Spleen (tissue), 7 donors: ENCODE results near the gene STXBP1.

Source experiments
- POLR2A ChIP-seq, 3 donors: fragments of 450-650 bp; IDR thresholded peaks; one replicate each; pipeline ENCODE4 v1.5.1; 2017; ENCODE audit warnings: antibody characterized with exemption in 3 of 3, mild to moderate bottlenecking in 1 of 3
- POLR2AphosphoS5 ChIP-seq, 3 donors: sonication (generic); formaldehyde crosslinking; IDR thresholded peaks; one replicate each; pipeline ENCODE4 v1.5.1; 2017; ENCODE audit warnings: antibody characterized with exemption in 3 of 3
- TF ChIP-seq, protein P1 (sequence below), 11 experiments: fragments of 200-600 bp in 7 of 11; fragments of 450-650 bp in 4 of 11; sonication (generic) in 4 of 11; IDR thresholded peaks in 8 of 11; conservative IDR thresholded peaks in 3 of 11; 1 replicate in 7 of 11; 2 replicates in 4 of 11; pipeline versions ENCODE4 v1.4.0 to v1.8.0; 2016 to 2021; ENCODE audit warnings: antibody characterized with exemption in 11 of 11, inconsistent platforms in 4 of 11, mild to moderate bottlenecking in 1 of 11
- donor health status: DM: no; HTN: no; CAD: no; lungs with moderate emphysema.
- donor health status: DM: no; HTN: no; CAD: no.
- donor health status: DM: no; HTN: no; CAD: no.

DNA sequence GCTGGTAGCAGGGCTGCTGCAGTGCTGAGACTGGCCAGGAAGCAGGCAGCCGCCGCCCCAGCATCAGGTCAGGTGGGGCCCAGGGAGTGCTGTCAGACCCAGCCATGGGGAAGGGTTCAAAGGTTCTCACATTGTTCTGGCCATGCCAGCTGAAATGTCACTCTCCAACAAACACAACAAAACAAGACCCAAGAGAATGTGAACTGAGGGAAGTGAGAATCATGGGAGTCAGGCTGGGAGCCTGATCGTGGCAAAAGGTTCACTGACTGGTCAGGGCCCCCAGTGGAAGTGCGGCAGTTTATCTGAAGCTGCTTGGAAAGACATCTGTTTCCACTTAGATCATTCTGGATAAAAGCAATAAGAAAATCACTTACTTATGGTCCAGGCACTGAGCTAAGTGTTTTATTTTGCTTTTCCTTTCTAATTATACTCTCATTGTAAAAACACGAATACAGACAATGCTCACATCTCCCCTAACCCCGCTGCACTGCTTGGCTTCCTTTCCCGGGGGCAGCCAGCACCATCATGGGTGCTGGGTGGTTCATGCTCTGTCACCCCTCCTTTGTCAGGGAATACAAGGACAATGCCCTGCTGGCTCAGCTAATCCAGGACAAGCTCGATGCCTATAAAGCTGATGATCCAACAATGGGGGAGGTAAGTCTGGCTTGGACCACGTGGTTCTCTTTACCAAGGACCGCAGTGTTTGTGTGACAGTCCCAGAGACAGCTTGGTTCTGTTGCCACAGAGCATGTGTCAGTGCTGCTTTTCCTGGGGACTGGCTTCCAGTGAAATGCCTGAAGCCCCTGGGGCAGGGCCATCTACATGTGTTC lies 52.8 kb downstream of the STXBP1 start:
- TF ChIP-seq, protein P1, sequence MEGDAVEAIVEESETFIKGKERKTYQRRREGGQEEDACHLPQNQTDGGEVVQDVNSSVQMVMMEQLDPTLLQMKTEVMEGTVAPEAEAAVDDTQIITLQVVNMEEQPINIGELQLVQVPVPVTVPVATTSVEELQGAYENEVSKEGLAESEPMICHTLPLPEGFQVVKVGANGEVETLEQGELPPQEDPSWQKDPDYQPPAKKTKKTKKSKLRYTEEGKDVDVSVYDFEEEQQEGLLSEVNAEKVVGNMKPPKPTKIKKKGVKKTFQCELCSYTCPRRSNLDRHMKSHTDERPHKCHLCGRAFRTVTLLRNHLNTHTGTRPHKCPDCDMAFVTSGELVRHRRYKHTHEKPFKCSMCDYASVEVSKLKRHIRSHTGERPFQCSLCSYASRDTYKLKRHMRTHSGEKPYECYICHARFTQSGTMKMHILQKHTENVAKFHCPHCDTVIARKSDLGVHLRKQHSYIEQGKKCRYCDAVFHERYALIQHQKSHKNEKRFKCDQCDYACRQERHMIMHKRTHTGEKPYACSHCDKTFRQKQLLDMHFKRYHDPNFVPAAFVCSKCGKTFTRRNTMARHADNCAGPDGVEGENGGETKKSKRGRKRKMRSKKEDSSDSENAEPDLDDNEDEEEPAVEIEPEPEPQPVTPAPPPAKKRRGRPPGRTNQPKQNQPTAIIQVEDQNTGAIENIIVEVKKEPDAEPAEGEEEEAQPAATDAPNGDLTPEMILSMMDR (IDR thresholded peaks at IDR 0.05 in 8 of 11, conservative IDR thresholded peaks at IDR 0.05 in 3 of 11) = no peak
- TF ChIP-seq POLR2A (IDR thresholded peaks at IDR 0.05) (no peak), POLR2AphosphoS5 (IDR thresholded peaks at IDR 0.05) (no peak)
